H1 (cell line): Measurements from ENCODE around the gene AGRN. TPM values are rescaled to one million over a fixed set of nuclear protein-coding genes. Genes with fewer than 3 reads are reported as not detected.

ENCODE experiments used
- CTCF ChIA-PET: fragments of 300-600 bp; sonication (Branson Sonifier 250); formaldehyde crosslinking; loops from one replicate; lab custom pipeline; 2021; ENCODE audit not compliant: partially characterized antibody; lab: Charles Lee
- POLR2A ChIA-PET: fragments of 300-600 bp; sonication (Branson Sonifier 250); formaldehyde crosslinking; loops from one replicate; lab custom pipeline; 2021; ENCODE audit warnings: inconsistent platforms; ENCODE audit not compliant: partially characterized antibody; lab: Charles Lee
- DNase-seq, 2 experiments: peaks; one replicate each; pipeline versions ENCODE4 v3.0.0 to v3.0.0-alpha.2; 2010 to 2022; ENCODE audit warnings: low spot score in 2 of 2, low read depth in 1 of 2, mixed read lengths in 1 of 2
- FAIRE-seq: peaks from 2 replicates; lab custom pipeline; 2011; peaks lifted over from hg19 to GRCh38; lab: Jason Lieb, UNC
- H2AFZ ChIP-seq: 2 replicates; pipeline ENCODE4 v1.8.1; 2012; ENCODE audit warnings: low read length, inconsistent platforms
- H2AK5ac ChIP-seq: 2 replicates; pipeline ENCODE4 v1.6.1; 2013; ENCODE audit warnings: low read depth, low read length
- H2BK120ac ChIP-seq: replicated peaks from 2 replicates; pipeline ENCODE3; 2013; ENCODE audit warnings: low read depth, low read length, inconsistent platforms
- H2BK12ac ChIP-seq: 2 replicates; pipeline ENCODE4 v1.6.1; 2013; ENCODE audit warnings: low read depth, low read length
- H2BK15ac ChIP-seq: 2 replicates; pipeline ENCODE4 v1.6.1; 2013; ENCODE audit warnings: low read length
- H2BK20ac ChIP-seq: 2 replicates; pipeline ENCODE4 v1.6.1; 2013; ENCODE audit warnings: low read length
- H2BK5ac ChIP-seq: 2 replicates; pipeline ENCODE4 v1.6.1; 2013; ENCODE audit warnings: low read depth, low read length
- H3K14ac ChIP-seq: 2 replicates; pipeline ENCODE4 v1.6.1; 2013; ENCODE audit warnings: inconsistent platforms; ENCODE audit not compliant: insufficient read length
- H3K18ac ChIP-seq: 2 replicates; pipeline ENCODE4 v1.6.1; 2013; ENCODE audit warnings: low read length; ENCODE audit errors: extremely low read depth
- H3K23ac ChIP-seq: 2 replicates; pipeline ENCODE4 v1.6.1; 2013; ENCODE audit warnings: inconsistent platforms; ENCODE audit not compliant: insufficient read length
- H3K23me2 ChIP-seq: 2 replicates; pipeline ENCODE4 v1.6.1; 2013; ENCODE audit warnings: low read depth, low read length
- H3K27ac ChIP-seq: 2 replicates; pipeline ENCODE4 v1.6.1; 2011; ENCODE audit warnings: low read depth, low read length, inconsistent platforms
- H3K27me3 ChIP-seq, 4 experiments: replicated peaks in 1 of 4; 1 replicate in 1 of 4; 2 replicates in 3 of 4; pipeline versions ENCODE4 v1.6.1 to v1.8.1; 2011 to 2013; ENCODE audit warnings: low read length in 3 of 4, mild to moderate bottlenecking in 3 of 4, inconsistent platforms in 2 of 4, mixed read lengths in 2 of 4, moderate library complexity in 1 of 4; ENCODE audit not compliant: control insufficient read depth in 3 of 4, insufficient read depth in 3 of 4; ENCODE audit errors: extremely low read depth in 1 of 4
- H3K36me3 ChIP-seq, 4 experiments: 2 replicates each; pipeline versions ENCODE4 v1.6.1 to v1.8.1; 2011 to 2013; ENCODE audit warnings: mild to moderate bottlenecking in 4 of 4, low read length in 3 of 4, moderate library complexity in 2 of 4, control low read depth in 1 of 4, inconsistent platforms in 1 of 4; ENCODE audit not compliant: insufficient read depth in 4 of 4, control insufficient read depth in 2 of 4
- H3K4ac ChIP-seq: replicated peaks from 2 replicates; pipeline ENCODE3; 2013; ENCODE audit warnings: low read length, low read depth, mixed read lengths, inconsistent platforms; ENCODE audit not compliant: insufficient read length
- H3K4me1 ChIP-seq, 4 experiments: replicated peaks in 1 of 4; 1 replicate in 1 of 4; 2 replicates in 3 of 4; pipeline versions ENCODE4 v1.6.1 to v1.8.1; 2011 to 2013; ENCODE audit warnings: low read length in 3 of 4, inconsistent platforms in 2 of 4, mixed read lengths in 1 of 4; ENCODE audit not compliant: insufficient read depth in 4 of 4, control insufficient read depth in 3 of 4
- H3K4me2 ChIP-seq, 2 experiments: 2 replicates each; pipeline versions ENCODE4 v1.6.1 to v1.8.1; 2011 to 2013; ENCODE audit warnings: low read depth in 2 of 2, low read length in 2 of 2, control low read depth in 1 of 2, inconsistent platforms in 1 of 2, mild to moderate bottlenecking in 1 of 2; ENCODE audit not compliant: insufficient read depth in 1 of 2
- H3K4me3 ChIP-seq, 4 experiments: fragments of 200-600, 300-600 bp in 1 of 4; sonication (generic), shearing (Covaris generic), sonication (Bioruptor Twin) in 1 of 4; 2 replicates each; pipeline versions ENCODE4 v1.5.1 to v1.8.1; 2011 to 2016; ENCODE audit warnings: low read length in 4 of 4, low read depth in 3 of 4, control low read depth in 2 of 4, inconsistent platforms in 2 of 4, mild to moderate bottlenecking in 2 of 4, mixed read lengths in 1 of 4, moderate library complexity in 1 of 4; ENCODE audit not compliant: insufficient read depth in 2 of 4; ENCODE audit errors: extremely low read depth in 1 of 4
- H3K56ac ChIP-seq: replicated peaks from 2 replicates; pipeline ENCODE3; 2013; ENCODE audit warnings: low read depth, mild to moderate bottlenecking, mixed read lengths, low read length, inconsistent platforms; ENCODE audit not compliant: insufficient read length
- H3K79me1 ChIP-seq: 2 replicates; pipeline ENCODE4 v1.6.1; 2013; ENCODE audit warnings: low read depth, low read length, control low read depth
- H3K79me2 ChIP-seq, 2 experiments: 2 replicates each; pipeline versions ENCODE4 v1.6.1 to v1.8.1; 2012 to 2013; ENCODE audit warnings: low read length in 2 of 2, mild to moderate bottlenecking in 2 of 2, inconsistent platforms in 1 of 2; ENCODE audit not compliant: insufficient read depth in 2 of 2, control insufficient read depth in 1 of 2
- H3K9ac ChIP-seq, 4 experiments: replicated peaks in 1 of 4; 1 replicate in 1 of 4; 2 replicates in 3 of 4; pipeline versions ENCODE4 v1.6.1 to v1.8.1; 2011 to 2013; ENCODE audit warnings: low read depth in 3 of 4, low read length in 3 of 4, control low read depth in 2 of 4, mild to moderate bottlenecking in 2 of 4, moderate library complexity in 2 of 4, inconsistent platforms in 1 of 4; ENCODE audit errors: extremely low read depth in 1 of 4
- H3K9me3 ChIP-seq, 2 experiments: 2 replicates each; pipeline versions ENCODE4 v1.6.1 to v1.8.1; 2012 to 2013; ENCODE audit warnings: mild to moderate bottlenecking in 2 of 2, moderate library complexity in 2 of 2, control low read depth in 1 of 2, inconsistent platforms in 1 of 2, low read depth in 1 of 2, low read length in 1 of 2, mixed read lengths in 1 of 2; ENCODE audit not compliant: insufficient read depth in 2 of 2
- H4K20me1 ChIP-seq, 2 experiments: replicated peaks in 1 of 2; 2 replicates each; pipeline versions ENCODE3 to v1.8.1; 2011 to 2013; ENCODE audit warnings: inconsistent platforms in 2 of 2, low read length in 2 of 2, mild to moderate bottlenecking in 1 of 2; ENCODE audit not compliant: insufficient read depth in 2 of 2, control insufficient read depth in 1 of 2
- H4K5ac ChIP-seq: 2 replicates; pipeline ENCODE4 v1.6.1; 2013; ENCODE audit warnings: low read length, low read depth, mixed read lengths, inconsistent platforms; ENCODE audit not compliant: insufficient read length
- H4K8ac ChIP-seq: 2 replicates; pipeline ENCODE4 v1.8.0; 2013; ENCODE audit warnings: mild to moderate bottlenecking, moderate library complexity, low read length, inconsistent platforms; ENCODE audit not compliant: insufficient read depth; ENCODE audit errors: extremely low read depth
- H4K91ac ChIP-seq: replicated peaks from 2 replicates; pipeline ENCODE3; 2013; ENCODE audit warnings: low read length, mixed read lengths, inconsistent platforms; ENCODE audit not compliant: insufficient read length
- CBX8 ChIP-seq: fragments of 300-800, 300-1000 bp; sonication (generic); IDR thresholded peaks from 2 replicates; pipeline ENCODE4 v1.7.1; 2016; ENCODE audit warnings: low read depth, low read length, borderline replicate concordance
- CHD2 ChIP-seq: IDR thresholded peaks from 2 replicates; pipeline ENCODE4 v1.6.1; 2012; ENCODE audit warnings: low read length, improper control_type of control experiment
- E2F6 ChIP-seq: IDR thresholded peaks from 2 replicates; pipeline ENCODE4 v1.6.1; 2012; ENCODE audit warnings: inconsistent platforms
- MAX ChIP-seq: IDR thresholded peaks from 2 replicates; pipeline ENCODE4 v1.6.1; 2012; ENCODE audit warnings: inconsistent platforms
- POLR2AphosphoS5 ChIP-seq: IDR thresholded peaks from 2 replicates; pipeline ENCODE4 v1.6.1; 2011; ENCODE audit warnings: low read depth, low read length
- RBBP5 ChIP-seq: IDR thresholded peaks from 2 replicates; pipeline ENCODE4 v1.7.1; 2012; ENCODE audit warnings: low read depth, mild to moderate bottlenecking, inconsistent platforms, low read length, moderate library complexity, borderline replicate concordance
- TAF7 ChIP-seq: optimal IDR thresholded peaks from 2 replicates; pipeline ENCODE3; 2011; ENCODE audit warnings: low read depth, mild to moderate bottlenecking, inconsistent platforms, low read length, moderate library complexity, borderline replicate concordance
- TBP ChIP-seq: IDR thresholded peaks from 2 replicates; pipeline ENCODE4 v1.6.1; 2011; ENCODE audit warnings: low read depth, low read length, improper control_type of control experiment
- USF2 ChIP-seq: IDR thresholded peaks from 2 replicates; pipeline ENCODE4 v1.6.1; 2011; ENCODE audit warnings: low read length, improper control_type of control experiment
- WGBS, 2 experiments: shearing (Covaris generic) in 1 of 2; methylation state at CpG; one replicate each; pipeline versions ENCODE4 v1.1.6 to v1.1.7; 2013 to 2015; ENCODE audit warnings: low lambda C conversion rate in 2 of 2, mixed read lengths in 2 of 2, inconsistent platforms in 1 of 2, low coverage in 1 of 2, missing lambda C conversion rate in 1 of 2; ENCODE audit not compliant: insufficient replicate concordance in 2 of 2, insufficient coverage in 1 of 2, insufficient read length in 1 of 2; ENCODE audit errors: extremely low coverage in 1 of 2, missing lambda C conversion rate in 1 of 2; 5-methylcytosine and 5-hydroxymethylcytosine counted together
- polyA plus RNA-seq, 7 experiments: library from polyadenylated mRNA; depleted of rRNA in 3 of 7; stranded (reverse) in 5 of 7; unstranded in 2 of 7; fragments of >200 nt in 5 of 7; fragments of 200-250 nt in 2 of 7; gene quantifications; 1 replicate in 5 of 7; 2 replicates in 1 of 7; 4 replicates in 1 of 7; pipeline versions ENCODE4 v1.2.1 to v1.2.3, GENCODE V29; 2011 to 2013; ENCODE audit warnings: missing spikeins in 2 of 7, mixed read lengths in 2 of 7
- total RNA-seq: library from RNA; stranded (reverse); fragmentation: NEBNext Ultra II Directional; extraction: Animal tissue kit (Norgen Biotek cat#: 25700); gene quantifications from 2 replicates; pipeline ENCODE4 v1.2.1, GENCODE V29; 2021

Gene AGRN
- total and polyA plus RNA-seq, 2 of the 8 experiments (the other 6 are each of a cell fraction or from before 2014, with no cell fraction given) = 52.3 to 155 TPM

- POLR2A ChIA-PET = interaction anchor here (0.7 to 1.2 kb wide), 6 partner anchors 10 to 161 kb away, joined by 3 to 6 read pairs (median 3); no protein-coding TSS in a partner anchor
- H3K36me3 ChIP-seq = no peaks in the 10 kb centered on the region
- no peak overlapping the region for H3K14ac ChIP-seq
- peak overlapping the region; percentile 97; the same call in 1 of the 2 replicates for H2BK15ac ChIP-seq
- no peak overlapping the region for H3K23ac ChIP-seq
- peak overlapping the region; percentile 56; the same call in 1 of the 2 replicates for H2BK5ac ChIP-seq
- peaks cover 0 to 9% (median 3%) of the 10 kb centered on the region in 4 experiments; a peak in 3 of 7 replicates for H3K27me3 ChIP-seq
- H3K9ac ChIP-seq = no peak overlapping the region; a peak in 2 of 7 replicates
- H3K9me3 ChIP-seq = no peaks in the 10 kb centered on the region
- H3K4me3 ChIP-seq = peak overlapping the region; percentile 3 to 54 (median 29); a peak in 6 of 8 replicates
- H3K4ac ChIP-seq = peak overlapping the region; percentile 69
- peak overlapping the region; percentile 59 to 88 for H3K4me2 ChIP-seq
- H2BK12ac ChIP-seq = peak overlapping the region; percentile 75; the same call in 1 of the 2 replicates
- peak overlapping the region; percentile 65 for H4K91ac ChIP-seq
- DNase-seq = peak in 1 of 2 experiments; percentile 82
- no peaks in the 10 kb centered on the region for H3K79me2 ChIP-seq
- no peak overlapping the region for H3K27ac ChIP-seq
- no peaks in the 10 kb centered on the region for H3K79me1 ChIP-seq
- peak overlapping the region; percentile 51 for H4K5ac ChIP-seq
- no peak overlapping the region for H2BK20ac ChIP-seq
- CTCF ChIA-PET = interaction anchor here (0.7 to 1.8 kb wide), 7 partner anchors 13 to 95 kb away, joined by 3 to 6 read pairs (median 3); no protein-coding TSS in a partner anchor
- H3K4me1 ChIP-seq = peaks cover 0 to 8% (median 6%) of the 10 kb centered on the region in 4 experiments; a peak in 5 of 7 replicates
- peak overlapping the region; percentile 42; the same call in 1 of the 2 replicates for H2AFZ ChIP-seq
- 5% methylated on average over 24 of the region's 38 CpGs; no CpG with 5 or more reads in 1 of the 2 experiments for WGBS, 2 experiments
- peak overlapping the region; percentile 93 for H3K18ac ChIP-seq
- peaks cover 8% of the 10 kb centered on the region; the same call in 1 of the 2 replicates for H3K23me2 ChIP-seq
- no peak for FAIRE-seq
- peak overlapping the region; percentile 89 for H4K8ac ChIP-seq
- H2AK5ac ChIP-seq = no peak overlapping the region
- no peak overlapping the region for H2BK120ac ChIP-seq
- peaks cover 0 to 3% of the 10 kb centered on the region in 2 experiments for H4K20me1 ChIP-seq
- no peak overlapping the region for H3K56ac ChIP-seq
- TF ChIP-seq TAF7 = no peak
- no peak for TF ChIP-seq CHD2
- TF ChIP-seq RBBP5 = 0 out of 2 replicates have a peak, but pooled peaks have one; percentile 25
- TF ChIP-seq USF2 = 0 out of 2 replicates have a peak, but pooled peaks have one; percentile 33
- peak; percentile 30; the same call in 1 of the 2 replicates for TF ChIP-seq POLR2AphosphoS5
- peak; percentile 94 for TF ChIP-seq E2F6
- peak; percentile 7; the same call in 1 of the 2 replicates for TF ChIP-seq TBP
- TF ChIP-seq MAX = peak; percentile 96
- no peak for TF ChIP-seq CBX8
Observed at GRCh38 chr1:1079408-1080121, 59.6 kb downstream of the AGRN start.
